ENCODE measurements around the gene KCTD10.

The KCTD10 gene

DNA sequence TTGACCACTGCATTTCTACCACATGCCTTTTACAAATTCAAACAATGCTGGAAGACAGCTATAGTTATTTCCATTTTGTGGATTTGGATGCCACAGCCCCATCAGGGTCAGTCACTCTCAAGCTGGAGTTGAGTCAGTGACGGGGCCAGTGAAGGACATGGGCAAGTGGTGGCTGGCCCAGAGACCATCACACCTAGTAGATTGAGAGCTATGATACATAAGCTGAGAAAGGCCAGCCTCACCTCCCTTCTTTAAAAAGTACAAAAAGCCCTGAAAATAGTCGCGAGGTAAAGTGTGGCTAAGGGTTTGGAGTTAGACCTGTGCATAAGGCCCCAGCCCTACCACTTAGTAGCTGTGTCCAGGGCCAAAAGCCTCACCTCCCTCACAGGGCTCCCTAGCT, 4.1 kb downstream of the KCTD10 start:
- H4K20me1 ChIP-seq (ENCODE audit: insufficient read depth, low read length): peaks cover 36% of the 10 kb centered on the region
- ATAC-seq (ENCODE audit: insufficient read depth, low read depth) (no peak), DNase-seq (no peak)
- H3K79me2 ChIP-seq (ENCODE audit: insufficient read depth, low read length): peaks cover 91% of the 10 kb centered on the region
- H3K4me2 ChIP-seq (ENCODE audit: insufficient read depth, low read length): no peak overlapping the region
- no peak overlapping the region for H3K9ac ChIP-seq (ENCODE audit: low read depth, low read length)
- no peak overlapping the region for H2AFZ ChIP-seq (ENCODE audit: low read depth, low read length)
- no peak overlapping the region for H3K4me3 ChIP-seq (ENCODE audit: low read depth in 1 of 2, low read length in 2 of 2)
- no peaks in the 10 kb centered on the region for H3K9me3 ChIP-seq (ENCODE audit: insufficient read depth, low read length, severe bottlenecking)
- peaks cover 23% of the 10 kb centered on the region for H3K4me1 ChIP-seq (ENCODE audit: insufficient read depth, low read length)
- no peak overlapping the region for H3K27ac ChIP-seq (ENCODE audit: low read length)
- H3K36me3 ChIP-seq (ENCODE audit: insufficient read depth, low read length): peaks cover 21% of the 10 kb centered on the region
- TF ChIP-seq EZH2 (IDR thresholded peaks at IDR 0.05; ENCODE audit: borderline replicate concordance, low read depth, low read length, severe bottlenecking) (no peak), CTCF (IDR thresholded peaks at IDR 0.05; ENCODE audit: borderline replicate concordance, extremely low read depth, low read length, poor library complexity, severe bottlenecking) (no peak)
- H3K27me3 ChIP-seq (ENCODE audit: insufficient read depth, low read length, poor library complexity): no peaks in the 10 kb centered on the region

- H4K20me1 ChIP-seq (ENCODE audit: insufficient read depth, low read length): peaks cover 58% of the 10 kb centered on the region
- no peak overlapping the region for H3K4me3 ChIP-seq (ENCODE audit: low read depth in 1 of 2, low read length in 2 of 2)
- no peaks in the 10 kb centered on the region for H3K27me3 ChIP-seq (ENCODE audit: insufficient read depth, low read length, poor library complexity)
- H2AFZ ChIP-seq (ENCODE audit: low read depth, low read length): no peak overlapping the region
- H3K4me1 ChIP-seq (ENCODE audit: insufficient read depth, low read length): 0 out of 2 replicates have a peak, but pooled peaks cover under 1% of the 10 kb centered on the region
- no peak for TF ChIP-seq EZH2 (IDR thresholded peaks at IDR 0.05; ENCODE audit: borderline replicate concordance, low read depth, low read length, severe bottlenecking)
- TF ChIP-seq CTCF (IDR thresholded peaks at IDR 0.05; ENCODE audit: borderline replicate concordance, extremely low read depth, low read length, poor library complexity, severe bottlenecking): no peak
- peaks cover 34% of the 10 kb centered on the region for H3K36me3 ChIP-seq (ENCODE audit: insufficient read depth, low read length)
- DNase-seq: no peak
- no peak overlapping the region for H3K4me2 ChIP-seq (ENCODE audit: insufficient read depth, low read length)
- H3K9ac ChIP-seq (ENCODE audit: low read depth, low read length): no peak overlapping the region
- H3K27ac ChIP-seq (ENCODE audit: low read length): no peak overlapping the region
- ATAC-seq (ENCODE audit: insufficient read depth, low read depth): no peak
- no peaks in the 10 kb centered on the region for H3K9me3 ChIP-seq (ENCODE audit: insufficient read depth, low read length, severe bottlenecking)
- H3K79me2 ChIP-seq (ENCODE audit: insufficient read depth, low read length): peaks cover 91% of the 10 kb centered on the region
These were observed 7.6 kb downstream of the KCTD10 start for GRCh38 chr12:109469517-109469916.

GRCh38 chr12:109467978-109468676, 9.0 kb downstream of the KCTD10 start:
- no peak overlapping the region for H3K4me2 ChIP-seq (ENCODE audit: insufficient read depth, low read length)
- H2AFZ ChIP-seq (ENCODE audit: low read depth, low read length): no peak overlapping the region
- TF ChIP-seq EZH2 (IDR thresholded peaks at IDR 0.05; ENCODE audit: borderline replicate concordance, low read depth, low read length, severe bottlenecking): no peak
- no peak for TF ChIP-seq CTCF (IDR thresholded peaks at IDR 0.05; ENCODE audit: borderline replicate concordance, extremely low read depth, low read length, poor library complexity, severe bottlenecking)
- DNase-seq (no peak), ATAC-seq (ENCODE audit: insufficient read depth, low read depth) (no peak)
- H3K36me3 ChIP-seq (ENCODE audit: insufficient read depth, low read length): peaks cover 40% of the 10 kb centered on the region
- H4K20me1 ChIP-seq (ENCODE audit: insufficient read depth, low read length): peaks cover 69% of the 10 kb centered on the region
- no peaks in the 10 kb centered on the region for H3K9me3 ChIP-seq (ENCODE audit: insufficient read depth, low read length, severe bottlenecking)
- H3K27ac ChIP-seq (ENCODE audit: low read length): no peak overlapping the region
- no peaks in the 10 kb centered on the region for H3K27me3 ChIP-seq (ENCODE audit: insufficient read depth, low read length, poor library complexity)
- peaks cover 88% of the 10 kb centered on the region for H3K79me2 ChIP-seq (ENCODE audit: insufficient read depth, low read length)
- no peak overlapping the region for H3K9ac ChIP-seq (ENCODE audit: low read depth, low read length)
- H3K4me1 ChIP-seq (ENCODE audit: insufficient read depth, low read length): no peaks in the 10 kb centered on the region
- H3K4me3 ChIP-seq (ENCODE audit: low read depth in 1 of 2, low read length in 2 of 2): no peak overlapping the region

Measured in DND-41 (cell line).